ENCODE results near the gene LRMDA.

Gene LRMDA

GRCh38 chr10:76067447-76067846, 636.0 kb downstream of the LRMDA start:
- no peak for DNase-seq

- no peak for DNase-seq
Measured at GRCh38 chr10:76068856-76069255, 637.4 kb downstream of the LRMDA start.

GRCh38 chr10:76070916-76071315, 639.5 kb downstream of the LRMDA start:
- DNase-seq = no peak

- DNase-seq = no peak
Measured at GRCh38 chr10:76071653-76072365, 640.4 kb downstream of the LRMDA start.

- no peak for DNase-seq
Measured at GRCh38 chr10:76072384-76072783, 641.0 kb downstream of the LRMDA start.

GRCh38 chr10:76073524-76073923, 642.1 kb downstream of the LRMDA start:
- DNase-seq = no peak

- DNase-seq = no peak
Measured at GRCh38 chr10:76074659-76075058, 643.2 kb downstream of the LRMDA start.

GRCh38 chr10:76080451-76080850, 649.0 kb downstream of the LRMDA start:
- no peak for DNase-seq

- DNase-seq = no peak
Measured at GRCh38 chr10:76080991-76081390, 649.6 kb downstream of the LRMDA start.

- no peak for DNase-seq
Measured at GRCh38 chr10:76082232-76082631, 650.8 kb downstream of the LRMDA start.

- no peak for DNase-seq
Measured at GRCh38 chr10:76082956-76083355, 651.5 kb downstream of the LRMDA start.

GRCh38 chr10:76085002-76085816, 653.8 kb downstream of the LRMDA start:
- DNase-seq = no peak

- DNase-seq = no peak
Measured at GRCh38 chr10:76085817-76086167, 654.4 kb downstream of the LRMDA start.

- DNase-seq = no peak
Measured at GRCh38 chr10:76086170-76086760, 654.8 kb downstream of the LRMDA start.

- DNase-seq = peak; percentile 33
Measured at GRCh38 chr10:76086761-76087639, 655.6 kb downstream of the LRMDA start.

GRCh38 chr10:76088008-76088407, 656.6 kb downstream of the LRMDA start:
- DNase-seq = no peak

GRCh38 chr10:76088980-76089379, 657.6 kb downstream of the LRMDA start:
- peak; percentile 16 for DNase-seq

GRCh38 chr10:76089556-76090180, 658.2 kb downstream of the LRMDA start:
- DNase-seq = no peak

GRCh38 chr10:76091926-76092325, 660.5 kb downstream of the LRMDA start:
- no peak for DNase-seq

GRCh38 chr10:76106611-76107010, 675.2 kb downstream of the LRMDA start:
- no peak for DNase-seq

GRCh38 chr10:76108563-76109359, 677.3 kb downstream of the LRMDA start:
- DNase-seq = no peak

GRCh38 chr10:76111404-76111803, 680.0 kb downstream of the LRMDA start:
- DNase-seq = no peak

All from suppressor macrophage treated with lipopolysaccharide for 4 hours (primary cell).